ENCODE data around the gene COG2. TPM values are rescaled to one million over a fixed set of nuclear protein-coding genes. Genes with fewer than 3 reads are reported as not detected.

Gene COG2
- total and polyA plus RNA-seq, 2 of the 8 experiments (the other 6 are each of a cell fraction or from before 2014, with no cell fraction given) = 10.3 to 36.7 TPM

DNA sequence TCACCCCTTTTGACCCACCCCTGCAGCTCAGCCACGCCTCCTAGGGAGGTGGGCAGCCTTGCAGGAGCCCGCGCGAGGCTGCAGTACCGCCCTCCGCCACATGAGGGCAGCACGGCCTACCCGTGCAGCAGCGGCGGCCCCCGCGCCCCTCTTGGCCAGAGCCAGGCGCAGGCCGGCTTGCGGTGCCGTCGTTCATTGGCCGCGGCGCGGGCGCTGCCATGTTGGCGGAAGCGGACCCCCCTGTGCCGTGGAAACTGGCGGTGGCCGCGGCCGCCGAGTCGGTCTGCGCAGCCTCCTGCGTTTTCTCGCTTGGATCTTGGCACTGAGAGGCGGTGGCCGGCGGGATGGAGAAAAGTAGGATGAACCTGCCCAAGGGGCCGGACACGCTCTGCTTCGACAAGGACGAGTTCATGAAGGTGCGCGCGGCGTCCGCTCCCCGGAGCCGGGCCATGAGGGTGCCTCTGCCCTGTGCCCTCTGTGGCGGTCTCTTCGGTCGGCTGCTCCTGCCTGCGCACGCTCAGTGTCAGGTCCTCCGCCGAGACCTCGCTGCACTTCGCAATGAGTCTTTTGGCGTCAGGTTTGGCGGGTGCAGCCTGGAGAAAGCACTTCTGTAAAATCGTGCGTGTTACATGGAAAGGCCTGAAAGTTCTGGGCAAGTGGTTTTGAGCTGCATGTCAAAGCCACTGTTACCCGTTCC is at the start of gene COG2 (continued):
- TF ChIP-seq CBX8 (IDR thresholded peaks at IDR 0.05; ENCODE audit: borderline replicate concordance, low read depth, low read length) (no peak), GTF2F1 (IDR thresholded peaks at IDR 0.05; ENCODE audit: borderline replicate concordance, low read depth, low read length) (no peak), YY1 (IDR thresholded peaks at IDR 0.05; ENCODE audit: low read depth, low read length) (peak; percentile 93), RBBP5 (IDR thresholded peaks at IDR 0.05; ENCODE audit: borderline replicate concordance, low read depth, low read length) (peak; percentile 96)
- TF ChIP-seq, protein P1, sequence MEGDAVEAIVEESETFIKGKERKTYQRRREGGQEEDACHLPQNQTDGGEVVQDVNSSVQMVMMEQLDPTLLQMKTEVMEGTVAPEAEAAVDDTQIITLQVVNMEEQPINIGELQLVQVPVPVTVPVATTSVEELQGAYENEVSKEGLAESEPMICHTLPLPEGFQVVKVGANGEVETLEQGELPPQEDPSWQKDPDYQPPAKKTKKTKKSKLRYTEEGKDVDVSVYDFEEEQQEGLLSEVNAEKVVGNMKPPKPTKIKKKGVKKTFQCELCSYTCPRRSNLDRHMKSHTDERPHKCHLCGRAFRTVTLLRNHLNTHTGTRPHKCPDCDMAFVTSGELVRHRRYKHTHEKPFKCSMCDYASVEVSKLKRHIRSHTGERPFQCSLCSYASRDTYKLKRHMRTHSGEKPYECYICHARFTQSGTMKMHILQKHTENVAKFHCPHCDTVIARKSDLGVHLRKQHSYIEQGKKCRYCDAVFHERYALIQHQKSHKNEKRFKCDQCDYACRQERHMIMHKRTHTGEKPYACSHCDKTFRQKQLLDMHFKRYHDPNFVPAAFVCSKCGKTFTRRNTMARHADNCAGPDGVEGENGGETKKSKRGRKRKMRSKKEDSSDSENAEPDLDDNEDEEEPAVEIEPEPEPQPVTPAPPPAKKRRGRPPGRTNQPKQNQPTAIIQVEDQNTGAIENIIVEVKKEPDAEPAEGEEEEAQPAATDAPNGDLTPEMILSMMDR (IDR thresholded peaks at IDR 0.05; ENCODE audit: control extremely low read depth in 1 of 3, insufficient read depth in 1 of 3, low read depth in 1 of 3, low read length in 3 of 3) = peak; percentile 90 to 99 (median 96)

Measured in H1 (cell line).